NB4 (cell line): Measurements from ENCODE around the gene TMEM247.

Source experiments
- DNase-seq: peaks from one replicate; pipeline ENCODE4 v3.0.0; 2010; ENCODE audit warnings: low read depth
- H3K4me3 ChIP-seq: one replicate; pipeline ENCODE4 v1.5.1; 2011; ENCODE audit warnings: mild to moderate bottlenecking, low read depth, low read length, moderate library complexity
- CTCF ChIP-seq: IDR thresholded peaks from one replicate; pipeline ENCODE4 v1.5.1; 2012; ENCODE audit warnings: low read depth, low read length
- MAX ChIP-seq: IDR thresholded peaks from 2 replicates; pipeline ENCODE4 v1.6.1; 2011; ENCODE audit warnings: low read depth, low read length
- MYC ChIP-seq: IDR thresholded peaks from 2 replicates; pipeline ENCODE4 v1.6.1; 2011; ENCODE audit warnings: low read depth, low read length
- POLR2A ChIP-seq: IDR thresholded peaks from 2 replicates; pipeline ENCODE4 v1.6.1; 2011; ENCODE audit warnings: mild to moderate bottlenecking; ENCODE audit not compliant: insufficient read length; ENCODE audit errors: extremely low read depth

TMEM247 gene

GRCh38 chr2:46494596-46494995 is 15.2 kb downstream of the TMEM247 start:
- H3K4me3 ChIP-seq = no peak overlapping the region
- no peak for TF ChIP-seq POLR2A
- no peak for TF ChIP-seq CTCF
- TF ChIP-seq MYC = no peak
- TF ChIP-seq MAX = no peak
- DNase-seq = no peak

- DNase-seq = no peak
- TF ChIP-seq MYC (no peak), CTCF (no peak), MAX (no peak), POLR2A (no peak)
- H3K4me3 ChIP-seq = no peak overlapping the region
These were observed 16.1 kb downstream of the TMEM247 start for GRCh38 chr2:46495231-46496030.

- no peak for TF ChIP-seq MAX
- TF ChIP-seq CTCF = no peak
- H3K4me3 ChIP-seq = no peak overlapping the region
These were observed 18.4 kb downstream of the TMEM247 start for GRCh38 chr2:46497766-46498165.

GRCh38 chr2:46498681-46499080 is 19.3 kb downstream of the TMEM247 start:
- TF ChIP-seq MYC = no peak
- no peak for TF ChIP-seq POLR2A
- no peak for TF ChIP-seq MAX
- TF ChIP-seq CTCF = no peak
- no peak for DNase-seq
- H3K4me3 ChIP-seq = no peak overlapping the region

More at GRCh38 chr2:46497766-46498165, 18.4 kb downstream of the TMEM247 start:
- no peak for DNase-seq

GRCh38 chr2:46499392-46499785 is 20.0 kb downstream of the TMEM247 start:
- no peak for DNase-seq
- H3K4me3 ChIP-seq = peak overlapping the region; percentile 57
- TF ChIP-seq MYC (no peak), MAX (no peak), CTCF (no peak), POLR2A (no peak)

GRCh38 chr2:46500801-46501200 is 21.4 kb downstream of the TMEM247 start:
- H3K4me3 ChIP-seq = no peak overlapping the region
- TF ChIP-seq CTCF (no peak), MYC (no peak), MAX (no peak), POLR2A (no peak)

More at GRCh38 chr2:46500801-46501200, 21.4 kb downstream of the TMEM247 start:
- no peak for DNase-seq
